Spleen (tissue), 11 donors: Measurements from ENCODE around the gene TSPAN9. TPM values are rescaled to one million over a fixed set of nuclear protein-coding genes. Genes with fewer than 3 reads are reported as not detected.

ENCODE experiments used
- DNase-seq: peaks from one replicate; pipeline ENCODE4 v3.0.0-alpha.2; 2020
- H3K27ac ChIP-seq, 8 donors: fragments of 200-600 bp; sonication (generic) in 7 of 8; 1 replicate in 4 of 8; 2 replicates in 4 of 8; pipeline versions ENCODE4 v1.5.0 to v1.8.0; 2016 to 2021; ENCODE audit warnings: inconsistent platforms in 4 of 8, mild to moderate bottlenecking in 4 of 8, moderate library complexity in 1 of 8
- H3K27me3 ChIP-seq, 7 donors: fragments of 200-600 bp; sonication (generic) in 6 of 7; replicated peaks in 1 of 7; 1 replicate in 4 of 7; 2 replicates in 3 of 7; pipeline versions ENCODE4 v1.5.0 to v1.8.0; 2016 to 2021; ENCODE audit warnings: inconsistent platforms in 3 of 7, mild to moderate bottlenecking in 1 of 7
- H3K36me3 ChIP-seq, 6 donors: fragments of 200-600 bp; sonication (generic) in 5 of 6; 1 replicate in 4 of 6; 2 replicates in 2 of 6; pipeline versions ENCODE4 v1.5.0 to v1.8.0; 2016 to 2021; ENCODE audit warnings: inconsistent platforms in 2 of 6
- H3K4me1 ChIP-seq, 6 donors: fragments of 200-600 bp; sonication (generic) in 5 of 6; 1 replicate in 3 of 6; 2 replicates in 3 of 6; pipeline versions ENCODE4 v1.5.0 to v1.8.0; 2016 to 2021; ENCODE audit warnings: inconsistent platforms in 3 of 6
- H3K4me3 ChIP-seq, 8 donors: fragments of 200-600 bp; sonication (generic) in 7 of 8; 1 replicate in 4 of 8; 2 replicates in 4 of 8; pipeline versions ENCODE4 v1.5.0 to v1.8.0; 2016 to 2021; ENCODE audit warnings: inconsistent platforms in 4 of 8, mild to moderate bottlenecking in 4 of 8, moderate library complexity in 2 of 8
- H3K9me3 ChIP-seq, 8 donors: fragments of 200-600 bp; sonication (generic) in 7 of 8; 1 replicate in 4 of 8; 2 replicates in 4 of 8; pipeline versions ENCODE4 v1.5.0 to v1.8.0; 2016 to 2021; ENCODE audit warnings: inconsistent platforms in 4 of 8
- CTCF ChIP-seq, 11 experiments: fragments of 200-600 bp in 7 of 11; fragments of 450-650 bp in 4 of 11; sonication (generic) in 4 of 11; IDR thresholded peaks in 8 of 11; conservative IDR thresholded peaks in 3 of 11; 1 replicate in 7 of 11; 2 replicates in 4 of 11; pipeline versions ENCODE4 v1.4.0 to v1.8.0; 2016 to 2021; ENCODE audit warnings: antibody characterized with exemption in 11 of 11, inconsistent platforms in 4 of 11, mild to moderate bottlenecking in 1 of 11
- POLR2A ChIP-seq, 3 donors: fragments of 450-650 bp; IDR thresholded peaks; one replicate each; pipeline ENCODE4 v1.5.1; 2017; ENCODE audit warnings: antibody characterized with exemption in 3 of 3, mild to moderate bottlenecking in 1 of 3
- POLR2AphosphoS5 ChIP-seq, 3 donors: sonication (generic); formaldehyde crosslinking; IDR thresholded peaks; one replicate each; pipeline ENCODE4 v1.5.1; 2017; ENCODE audit warnings: antibody characterized with exemption in 3 of 3
- WGBS, 5 donors: extraction: QIAGEN DNeasy Blood & Tissue Kit in 3 of 5; methylation state at CpG; one replicate each; pipeline versions ENCODE4 v1.1.5 to v1.1.7; 2013 to 2018; 5-methylcytosine and 5-hydroxymethylcytosine counted together
- intact Hi-C: fragments of 100-400 bp; cut with DNase I; formaldehyde crosslinking; loops from one replicate; pipeline ENCODE4 v1.15.0; 2023; ENCODE audit warnings: low total_unique reads
- polyA plus RNA-seq, 3 donors: library from polyadenylated mRNA; stranded (reverse); fragments of 200-250 nt; gene quantifications; one replicate each; pipeline ENCODE4 v1.2.1, GENCODE V29; 2013
- total RNA-seq, 7 donors: library from RNA; depleted of rRNA in 3 of 7; stranded (reverse); fragments of >200 nt in 3 of 7; fragmentation: NEBNext Ultra II Directional in 4 of 7; extraction: Animal tissue kit (Norgen Biotek cat#: 25700) in 4 of 7; gene quantifications; one replicate each; pipeline versions ENCODE4 v1.1.0 to v1.2.1, GENCODE V29; 2016 to 2021
- donor health status: healthy with polysubstance abuse.
- donor health status: DM: no; HTN: no; CAD: no; lungs with moderate emphysema.
- donor health status: DM: no; HTN: no; CAD: no.
- donor health status: Bipolar disorder and iron deficiency.
- donor health status: healthy.
- donor health status: DM: no; HTN: no; CAD: no.
- donor health status: DM: yes; HTN: yes; CAD: no.

TSPAN9 gene
- total and polyA plus RNA-seq, 10 donors = 3.6 to 51.1 (median 32.4) TPM

DNA sequence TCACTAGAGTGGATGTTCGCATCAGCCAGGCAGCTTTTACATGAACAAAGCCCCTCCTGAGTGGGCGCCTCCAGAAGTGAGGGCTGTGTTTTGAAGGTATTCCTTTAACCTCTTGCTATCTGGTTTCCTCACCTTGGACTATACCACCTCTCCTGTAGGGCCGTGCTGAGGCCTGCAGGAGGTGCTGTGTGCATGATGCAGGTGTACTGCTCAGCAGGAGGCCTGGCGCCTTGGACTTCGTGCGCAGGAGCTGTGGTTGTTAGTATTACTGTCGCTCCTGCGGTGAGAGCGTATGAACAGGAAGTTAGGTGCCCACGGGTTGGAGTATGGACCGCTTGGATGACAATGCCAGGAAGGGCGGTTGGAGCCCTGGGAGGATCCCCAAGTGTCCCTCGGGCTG lies 130.7 kb downstream of the TSPAN9 start:
- no peak for DNase-seq
- Histone ChIP-seq H3K27ac (no peak overlapping the region), H3K4me3 (no peak overlapping the region), H3K27me3 (peaks cover 0 to 17% (median 3%) of the 10 kb centered on the region in 7 donors), H3K9me3 (no peaks in the 10 kb centered on the region), H3K4me1 (peaks cover 7 to 41% (median 24%) of the 10 kb centered on the region in 6 donors), H3K36me3 (no peaks in the 10 kb centered on the region)
- TF ChIP-seq POLR2A (IDR thresholded peaks at IDR 0.05) = no peak
- no peak for TF ChIP-seq POLR2AphosphoS5 (IDR thresholded peaks at IDR 0.05)
- TF ChIP-seq CTCF (IDR thresholded peaks at IDR 0.05 in 8 of 11, conservative IDR thresholded peaks at IDR 0.05 in 3 of 11) = no peak
- intact Hi-C loops = no loop called here
- 70 to 79% (median 73%) methylated on average over 13 of the region's 13 CpGs for WGBS, 5 donors

GRCh38 chr12:3213188-3213587 lies 136.0 kb downstream of the TSPAN9 start:
- H3K4me3 ChIP-seq = no peak overlapping the region
- H3K36me3 ChIP-seq = no peaks in the 10 kb centered on the region
- no peak for TF ChIP-seq POLR2AphosphoS5 (IDR thresholded peaks at IDR 0.05)
- TF ChIP-seq CTCF (IDR thresholded peaks at IDR 0.05 in 8 of 11, conservative IDR thresholded peaks at IDR 0.05 in 3 of 11) = no peak
- no peak for TF ChIP-seq POLR2A (IDR thresholded peaks at IDR 0.05)
- intact Hi-C loops = no loop called here
- no peak for DNase-seq
- no peaks in the 10 kb centered on the region for H3K9me3 ChIP-seq
- no peak overlapping the region for H3K27ac ChIP-seq
- WGBS, 5 donors = 74 to 91% (median 77%) methylated on average over 7 to 9 of the region's 9 CpGs
- peaks cover 0 to 13% (median 2%) of the 10 kb centered on the region in 6 donors for H3K4me1 ChIP-seq
- H3K27me3 ChIP-seq = no peaks in the 10 kb centered on the region

GRCh38 chr12:3213768-3214167 lies 136.6 kb downstream of the TSPAN9 start:
- H3K4me3 ChIP-seq = no peak overlapping the region
- intact Hi-C loops = no loop called here
- 86 to 94% (median 89%) methylated on average over 3 to 5 of the region's 5 CpGs for WGBS, 5 donors
- H3K4me1 ChIP-seq = peaks cover 4 to 18% (median 8%) of the 10 kb centered on the region in 6 donors
- H3K27ac ChIP-seq = no peak overlapping the region
- H3K27me3 ChIP-seq = no peaks in the 10 kb centered on the region
- DNase-seq = no peak
- H3K9me3 ChIP-seq = no peaks in the 10 kb centered on the region
- H3K36me3 ChIP-seq = no peaks in the 10 kb centered on the region
- no peak for TF ChIP-seq CTCF (IDR thresholded peaks at IDR 0.05 in 8 of 11, conservative IDR thresholded peaks at IDR 0.05 in 3 of 11)
- TF ChIP-seq POLR2A (IDR thresholded peaks at IDR 0.05) = no peak
- TF ChIP-seq POLR2AphosphoS5 (IDR thresholded peaks at IDR 0.05) = no peak

DNA sequence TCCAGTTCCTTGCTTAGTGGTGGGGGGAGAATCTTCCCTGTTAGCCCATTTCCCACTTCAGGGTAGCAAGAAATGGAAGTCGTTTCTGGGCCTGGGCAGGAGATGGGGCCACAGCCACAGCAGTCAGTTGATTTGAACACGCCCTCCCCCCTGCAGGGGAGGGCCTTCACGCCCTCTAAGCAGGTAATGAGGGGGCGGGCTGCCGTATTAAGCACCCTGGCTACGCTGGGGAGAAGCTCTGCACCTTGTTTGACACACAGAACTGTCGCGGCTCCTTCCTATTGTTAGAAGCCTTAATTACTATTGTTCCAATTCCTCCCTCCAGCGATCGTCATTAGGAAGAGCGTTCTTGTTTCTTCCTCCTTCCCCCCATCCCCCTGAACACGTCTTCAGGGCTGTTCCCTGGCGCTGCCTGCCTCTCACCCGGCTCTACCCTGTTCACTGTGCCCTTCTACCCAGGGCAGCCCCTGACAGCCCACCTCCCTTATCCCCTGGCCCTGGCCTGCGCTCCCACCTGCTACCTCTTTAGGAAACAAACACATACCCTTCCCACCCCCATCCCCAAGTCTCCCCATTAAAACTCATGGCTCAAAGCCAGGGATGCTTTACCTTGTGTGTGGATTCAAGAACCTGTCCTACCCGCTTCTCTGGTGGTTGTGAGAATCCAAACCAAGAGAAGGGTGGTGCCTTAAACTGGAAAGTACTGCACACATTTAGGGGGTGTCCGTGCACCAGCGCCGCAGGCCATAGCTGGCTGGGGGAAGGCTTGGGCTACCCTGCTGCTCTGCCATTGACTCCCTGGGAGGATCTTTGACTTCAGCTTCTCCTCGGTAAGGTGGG lies 137.6 kb downstream of the TSPAN9 start:
- no peak overlapping the region for H3K27ac ChIP-seq
- WGBS, 5 donors = 62 to 81% (median 73%) methylated on average over 20 of the region's 20 CpGs
- no peaks in the 10 kb centered on the region for H3K36me3 ChIP-seq

More for the DNA sequence above, 137.6 kb downstream of the TSPAN9 start:
- intact Hi-C loops = no loop called here
- no peak for DNase-seq
- Histone ChIP-seq H3K4me1 (peaks cover 10 to 28% (median 13%) of the 10 kb centered on the region in 6 donors), H3K27me3 (no peaks in the 10 kb centered on the region), H3K9me3 (no peaks in the 10 kb centered on the region), H3K4me3 (no peak overlapping the region)
- TF ChIP-seq POLR2A (IDR thresholded peaks at IDR 0.05) = no peak
- no peak for TF ChIP-seq POLR2AphosphoS5 (IDR thresholded peaks at IDR 0.05)
- TF ChIP-seq CTCF (IDR thresholded peaks at IDR 0.05 in 8 of 11, conservative IDR thresholded peaks at IDR 0.05 in 3 of 11) = no peak
